Measurements from ENCODE around the gene SFRP4. TPM values are rescaled to one million over a fixed set of nuclear protein-coding genes. Genes with fewer than 3 reads are reported as not detected.

The SFRP4 gene
- total RNA-seq, 1 donor = 205 TPM

- no peak for DNase-seq (ENCODE audit: insufficient read length, low spot score, missing footprints)
- TF ChIP-seq CTCF (IDR thresholded peaks at IDR 0.05; ENCODE audit: extremely low read depth, low read depth, low read length) = no peak
- no peaks in the 10 kb centered on the region for H3K36me3 ChIP-seq (ENCODE audit: insufficient read depth, low read length)
- peaks cover 21% of the 10 kb centered on the region for H3K4me1 ChIP-seq (ENCODE audit: insufficient read depth, low read length)
- H4K20me1 ChIP-seq (ENCODE audit: insufficient read depth, low read length) = peaks cover 12% of the 10 kb centered on the region
- H3K27ac ChIP-seq (ENCODE audit: low read depth, low read length) = no peak overlapping the region
- no peaks in the 10 kb centered on the region for H3K9me3 ChIP-seq (ENCODE audit: low read depth, low read length)
- no peak overlapping the region for H3K4me2 ChIP-seq (ENCODE audit: insufficient read depth, low read length)
- H3K79me2 ChIP-seq (ENCODE audit: insufficient read depth, low read length) = peaks cover 22% of the 10 kb centered on the region
- H3K27me3 ChIP-seq (ENCODE audit: insufficient read depth, low read length) = no peaks in the 10 kb centered on the region
- no peak overlapping the region for H3K4me3 ChIP-seq (ENCODE audit: insufficient read depth, low read length)
- H2AFZ ChIP-seq (ENCODE audit: low read length) = no peak overlapping the region
Measured at GRCh38 chr7:37943905-37944736, 27.5 kb upstream of the SFRP4 start.

- Histone ChIP-seq H3K36me3 (ENCODE audit: insufficient read depth, low read length) (no peaks in the 10 kb centered on the region), H3K27me3 (ENCODE audit: insufficient read depth, low read length) (no peaks in the 10 kb centered on the region), H3K4me3 (ENCODE audit: insufficient read depth, low read length) (peak overlapping the region; percentile 23), H3K9me3 (ENCODE audit: low read depth, low read length) (no peaks in the 10 kb centered on the region), H4K20me1 (ENCODE audit: insufficient read depth, low read length) (peaks cover 12% of the 10 kb centered on the region), H3K27ac (ENCODE audit: low read depth, low read length) (peak overlapping the region; percentile 69), H3K4me2 (ENCODE audit: insufficient read depth, low read length) (peak overlapping the region; percentile 35), H3K79me2 (ENCODE audit: insufficient read depth, low read length) (peaks cover 22% of the 10 kb centered on the region), H3K4me1 (ENCODE audit: insufficient read depth, low read length) (peaks cover 21% of the 10 kb centered on the region), H2AFZ (ENCODE audit: low read length) (peak overlapping the region; percentile 78)
- TF ChIP-seq CTCF (IDR thresholded peaks at IDR 0.05; ENCODE audit: extremely low read depth, low read depth, low read length) = no peak
- DNase-seq (ENCODE audit: insufficient read length, low spot score, missing footprints) = peak; percentile 65
Measured at GRCh38 chr7:37942934-37943610, 26.5 kb upstream of the SFRP4 start.

GRCh38 chr7:37933018-37933566 is 16.5 kb upstream of the SFRP4 start:
- H3K27me3 ChIP-seq (ENCODE audit: insufficient read depth, low read length) = peaks cover 4% of the 10 kb centered on the region
- H3K27ac ChIP-seq (ENCODE audit: low read depth, low read length) = no peak overlapping the region
- no peak overlapping the region for H2AFZ ChIP-seq (ENCODE audit: low read length)
- H3K4me2 ChIP-seq (ENCODE audit: insufficient read depth, low read length) = no peak overlapping the region
- no peaks in the 10 kb centered on the region for H3K9me3 ChIP-seq (ENCODE audit: low read depth, low read length)
- no peaks in the 10 kb centered on the region for H3K36me3 ChIP-seq (ENCODE audit: insufficient read depth, low read length)
- H3K4me1 ChIP-seq (ENCODE audit: insufficient read depth, low read length) = peaks cover 23% of the 10 kb centered on the region
- no peak for DNase-seq (ENCODE audit: insufficient read length, low spot score, missing footprints)
- no peak for TF ChIP-seq CTCF (IDR thresholded peaks at IDR 0.05; ENCODE audit: extremely low read depth, low read depth, low read length)
- H4K20me1 ChIP-seq (ENCODE audit: insufficient read depth, low read length) = no peaks in the 10 kb centered on the region
- H3K4me3 ChIP-seq (ENCODE audit: insufficient read depth, low read length) = no peak overlapping the region
- peaks cover 15% of the 10 kb centered on the region for H3K79me2 ChIP-seq (ENCODE audit: insufficient read depth, low read length)

- no peak overlapping the region for H3K4me3 ChIP-seq (ENCODE audit: insufficient read depth, low read length)
- no peak for DNase-seq (ENCODE audit: insufficient read length, low spot score, missing footprints)
- H3K9me3 ChIP-seq (ENCODE audit: low read depth, low read length) = no peaks in the 10 kb centered on the region
- peaks cover 26% of the 10 kb centered on the region for H3K4me1 ChIP-seq (ENCODE audit: insufficient read depth, low read length)
- no peaks in the 10 kb centered on the region for H4K20me1 ChIP-seq (ENCODE audit: insufficient read depth, low read length)
- TF ChIP-seq CTCF (IDR thresholded peaks at IDR 0.05; ENCODE audit: extremely low read depth, low read depth, low read length) = no peak
- H3K79me2 ChIP-seq (ENCODE audit: insufficient read depth, low read length) = peaks cover 15% of the 10 kb centered on the region
- peaks cover 4% of the 10 kb centered on the region for H3K27me3 ChIP-seq (ENCODE audit: insufficient read depth, low read length)
- no peak overlapping the region for H3K4me2 ChIP-seq (ENCODE audit: insufficient read depth, low read length)
- no peaks in the 10 kb centered on the region for H3K36me3 ChIP-seq (ENCODE audit: insufficient read depth, low read length)
- H2AFZ ChIP-seq (ENCODE audit: low read length) = no peak overlapping the region
- no peak overlapping the region for H3K27ac ChIP-seq (ENCODE audit: low read depth, low read length)
Measured at GRCh38 chr7:37932543-37932942, 15.9 kb upstream of the SFRP4 start.

Measured in osteoblast (primary cell).